ENCODE results near the gene PLCXD3. TPM values are rescaled to one million over a fixed set of nuclear protein-coding genes. Genes with fewer than 3 reads are reported as not detected.

PLCXD3 gene
- total RNA-seq, 6 donors from 2014 or later = 1.0 to 2.9 (median 2.2) TPM

- H3K4me1 ChIP-seq = no peaks in the 10 kb centered on the region
- H3K27me3 ChIP-seq = no peaks in the 10 kb centered on the region
- TF ChIP-seq POLR2A (IDR thresholded peaks at IDR 0.05) (no peak), EP300 (IDR thresholded peaks at IDR 0.05) (no peak), POLR2AphosphoS5 (IDR thresholded peaks at IDR 0.05) (no peak), CTCF (IDR thresholded peaks at IDR 0.05) (no peak)
- no peak for DNase-seq
- H3K9me3 ChIP-seq = no peaks in the 10 kb centered on the region
- no peak for ATAC-seq (ENCODE audit: low FRiP score in 2 of 2)
- H3K36me3 ChIP-seq = no peaks in the 10 kb centered on the region
- H3K4me3 ChIP-seq = no peak overlapping the region
- 11 to 52% methylated on average over 1 of the region's 1 CpG for WGBS, 2 donors
- no peak overlapping the region for H3K27ac ChIP-seq
Observed at GRCh38 chr5:41312478-41313060, 197.8 kb downstream of the PLCXD3 start.

- no peaks in the 10 kb centered on the region for H3K36me3 ChIP-seq
- 61 to 68% methylated on average over 5 of the region's 5 CpGs for WGBS, 2 donors
- no peaks in the 10 kb centered on the region for H3K4me1 ChIP-seq
- H3K4me3 ChIP-seq = no peak overlapping the region
- H3K27ac ChIP-seq = no peak overlapping the region
- DNase-seq (no peak), ATAC-seq (ENCODE audit: low FRiP score in 2 of 2) (no peak)
- no peaks in the 10 kb centered on the region for H3K27me3 ChIP-seq
- TF ChIP-seq EP300 (IDR thresholded peaks at IDR 0.05) = no peak
- TF ChIP-seq POLR2AphosphoS5 (IDR thresholded peaks at IDR 0.05) = no peak
- TF ChIP-seq CTCF (IDR thresholded peaks at IDR 0.05) = no peak
- no peak for TF ChIP-seq POLR2A (IDR thresholded peaks at IDR 0.05)
- no peaks in the 10 kb centered on the region for H3K9me3 ChIP-seq
Observed at GRCh38 chr5:41312066-41312465, 198.3 kb downstream of the PLCXD3 start.

GRCh38 chr5:41309275-41309674 is 201.1 kb downstream of the PLCXD3 start:
- ATAC-seq (ENCODE audit: low FRiP score in 2 of 2) = no peak

GRCh38 chr5:41306005-41306404 is 204.4 kb downstream of the PLCXD3 start:
- no peaks in the 10 kb centered on the region for H3K4me1 ChIP-seq
- H3K36me3 ChIP-seq = no peaks in the 10 kb centered on the region
- H3K4me3 ChIP-seq = no peak overlapping the region
- WGBS, 2 donors = 92 to 93% methylated on average over 1 of the region's 1 CpG
- no peak overlapping the region for H3K27ac ChIP-seq
- DNase-seq (no peak), ATAC-seq (ENCODE audit: low FRiP score in 2 of 2) (no peak)
- no peak for TF ChIP-seq CTCF (IDR thresholded peaks at IDR 0.05)
- no peak for TF ChIP-seq EP300 (IDR thresholded peaks at IDR 0.05)
- no peak for TF ChIP-seq POLR2AphosphoS5 (IDR thresholded peaks at IDR 0.05)
- TF ChIP-seq POLR2A (IDR thresholded peaks at IDR 0.05) = no peak
- no peaks in the 10 kb centered on the region for H3K27me3 ChIP-seq
- no peaks in the 10 kb centered on the region for H3K9me3 ChIP-seq

More at GRCh38 chr5:41309275-41309674, 201.1 kb downstream of the PLCXD3 start:
- Histone ChIP-seq H3K27ac (no peak overlapping the region), H3K4me1 (no peaks in the 10 kb centered on the region), H3K27me3 (no peaks in the 10 kb centered on the region), H3K9me3 (no peaks in the 10 kb centered on the region), H3K36me3 (no peaks in the 10 kb centered on the region), H3K4me3 (no peak overlapping the region)
- no peak for TF ChIP-seq POLR2A (IDR thresholded peaks at IDR 0.05)
- TF ChIP-seq CTCF (IDR thresholded peaks at IDR 0.05) = no peak
- no peak for TF ChIP-seq EP300 (IDR thresholded peaks at IDR 0.05)
- DNase-seq = no peak
- WGBS, 2 donors = 68 to 79% methylated on average over 2 of the region's 2 CpGs

GRCh38 chr5:41305056-41305455 is 205.3 kb downstream of the PLCXD3 start:
- Histone ChIP-seq H3K4me1 (no peaks in the 10 kb centered on the region), H3K9me3 (no peaks in the 10 kb centered on the region), H3K36me3 (no peaks in the 10 kb centered on the region), H3K4me3 (no peak overlapping the region), H3K27me3 (no peaks in the 10 kb centered on the region), H3K27ac (no peak overlapping the region)
- no peak for TF ChIP-seq POLR2A (IDR thresholded peaks at IDR 0.05)
- no peak for TF ChIP-seq CTCF (IDR thresholded peaks at IDR 0.05)
- no peak for TF ChIP-seq POLR2AphosphoS5 (IDR thresholded peaks at IDR 0.05)
- TF ChIP-seq EP300 (IDR thresholded peaks at IDR 0.05) = no peak
- no peak for DNase-seq
- ATAC-seq (ENCODE audit: low FRiP score in 2 of 2) = no peak
- 72 to 77% methylated on average over 2 of the region's 2 CpGs for WGBS, 2 donors

All from upper lobe of left lung (tissue), 6 donors.